Pancreas (tissue), 10 donors: Measurements from ENCODE around the gene ZNF536. TPM values are rescaled to one million over a fixed set of nuclear protein-coding genes. Genes with fewer than 3 reads are reported as not detected.

ENCODE experiments used
- ATAC-seq, 4 donors: fragments of 200-7000 bp; cut with Tn5 transposase; one replicate each; pipeline versions ENCODE4 v1.8.0 to v1.9.1; 2020; ENCODE audit warnings: mild to moderate bottlenecking in 4 of 4, moderate library complexity in 4 of 4
- DNase-seq, 6 donors: peaks; one replicate each; pipeline ENCODE4 v3.0.0-alpha.2; 2020
- FAIRE-seq: peaks from 2 replicates; lab custom pipeline; 2012; peaks lifted over from hg19 to GRCh38; lab: Jason Lieb, UNC
- H3K27ac ChIP-seq, 4 donors: fragments of 200-600 bp; sonication (generic); 1 replicate in 3 of 4; 2 replicates in 1 of 4; pipeline versions ENCODE4 v1.5.0 to v1.8.0; 2020
- H3K27me3 ChIP-seq, 4 donors: fragments of 200-600 bp; one replicate each; pipeline ENCODE4 v1.8.0; 2021
- H3K36me3 ChIP-seq, 3 donors: fragments of 200-600 bp; sonication (generic) in 1 of 3; one replicate each; pipeline versions ENCODE4 v1.5.0 to v1.8.0; 2020 to 2021
- H3K4me1 ChIP-seq, 3 donors: fragments of 200-600 bp; one replicate each; pipeline ENCODE4 v1.8.0; 2021
- H3K4me3 ChIP-seq, 4 donors: fragments of 200-600 bp; sonication (generic) in 2 of 4; one replicate each; pipeline versions ENCODE4 v1.5.0 to v1.8.0; 2020 to 2021
- H3K9me3 ChIP-seq, 4 donors: fragments of 200-600 bp; one replicate each; pipeline ENCODE4 v1.8.0; 2021
- CTCF ChIP-seq, 4 donors: fragments of 200-600 bp; sonication (generic) in 3 of 4; IDR thresholded peaks; one replicate each; pipeline versions ENCODE4 v1.5.0 to v1.8.0; 2021; ENCODE audit warnings: antibody characterized with exemption in 4 of 4
- WGBS, 2 donors: extraction: QIAGEN DNeasy Blood & Tissue Kit; methylation state at CpG; one replicate each; pipeline ENCODE4 v1.1.7; 2013; 5-methylcytosine and 5-hydroxymethylcytosine counted together
- intact Hi-C, 3 donors: fragments of 100-400 bp; cut with DNase I; formaldehyde crosslinking; loops; one replicate each; pipeline versions ENCODE4 v1.11.1 to v1.14.2; 2022
- polyA plus RNA-seq, 2 donors: library from polyadenylated mRNA; stranded (reverse); fragments of 200-250 nt; gene quantifications; one replicate each; pipeline ENCODE4 v1.2.3, GENCODE V29; 2013
- total RNA-seq, 6 donors: library from RNA; stranded (reverse); fragmentation: NEBNext Ultra II Directional in 4 of 6; extraction: Animal tissue kit (Norgen Biotek cat#: 25700) in 4 of 6; gene quantifications; one replicate each; pipeline versions ENCODE4 v1.2.1 to v1.2.4, GENCODE V29; 2021 to 2023
- donor health status: healthy with polysubstance abuse.
- donor health status: DM: no; HTN: no; CAD: no; lungs with moderate emphysema.
- donor health status: DM: no; HTN: no; CAD: no.
- donor health status: control.
- donor health status: control.
- donor health status: Bipolar disorder and iron deficiency.
- donor health status: DM: yes; HTN: yes; CAD: no.
- donor health status: DM: no; HTN: no; CAD: no.
- donor health status: DM: no; HTN: no; CAD: no.
- donor health status: DM: yes; HTN: yes; CAD: no.

Gene ZNF536
- total and polyA plus RNA-seq, 8 donors = 0.06 to 1.7 (median 0.13) TPM

GRCh38 chr19:30547246-30547645 is 175.1 kb downstream of the ZNF536 start:
- no peak for ATAC-seq
- H3K9me3 ChIP-seq = no peaks in the 10 kb centered on the region
- no peak for DNase-seq
- peaks cover 0 to 4% (median 3%) of the 10 kb centered on the region in 3 donors for H3K4me1 ChIP-seq
- FAIRE-seq = no peak
- no peak for TF ChIP-seq CTCF (IDR thresholded peaks at IDR 0.05)
- no peaks in the 10 kb centered on the region for H3K27me3 ChIP-seq
- WGBS, 2 donors = 31 to 33% methylated on average over 2 of the region's 2 CpGs
- no peak overlapping the region for H3K4me3 ChIP-seq
- H3K27ac ChIP-seq = no peak overlapping the region
- no peaks in the 10 kb centered on the region for H3K36me3 ChIP-seq
- intact Hi-C loops = no loop called here

GRCh38 chr19:30549151-30549550 is 177.0 kb downstream of the ZNF536 start:
- WGBS, 2 donors = 72 to 84% methylated on average over 13 of the region's 13 CpGs
- no peak for TF ChIP-seq CTCF (IDR thresholded peaks at IDR 0.05)

GRCh38 chr19:30551271-30551670 is 179.1 kb downstream of the ZNF536 start:
- peaks cover 0 to 4% (median 3%) of the 10 kb centered on the region in 3 donors for H3K4me1 ChIP-seq
- 57 to 59% methylated on average over 11 of the region's 11 CpGs for WGBS, 2 donors
- no peaks in the 10 kb centered on the region for H3K27me3 ChIP-seq
- no peak for DNase-seq
- H3K4me3 ChIP-seq = no peak overlapping the region
- no peaks in the 10 kb centered on the region for H3K36me3 ChIP-seq
- H3K9me3 ChIP-seq = no peaks in the 10 kb centered on the region
- ATAC-seq = no peak
- FAIRE-seq = no peak
- no peak overlapping the region for H3K27ac ChIP-seq
- intact Hi-C loops = no loop called here
- TF ChIP-seq CTCF (IDR thresholded peaks at IDR 0.05) = no peak

More at GRCh38 chr19:30549151-30549550, 177.0 kb downstream of the ZNF536 start:
- intact Hi-C loops = no loop called here
- no peak for DNase-seq
- H3K27me3 ChIP-seq = no peaks in the 10 kb centered on the region
- H3K4me3 ChIP-seq = no peak overlapping the region
- no peak overlapping the region for H3K27ac ChIP-seq
- peaks cover 0 to 4% (median 3%) of the 10 kb centered on the region in 3 donors for H3K4me1 ChIP-seq
- FAIRE-seq = no peak
- no peaks in the 10 kb centered on the region for H3K9me3 ChIP-seq
- H3K36me3 ChIP-seq = no peaks in the 10 kb centered on the region
- no peak for ATAC-seq

DNA sequence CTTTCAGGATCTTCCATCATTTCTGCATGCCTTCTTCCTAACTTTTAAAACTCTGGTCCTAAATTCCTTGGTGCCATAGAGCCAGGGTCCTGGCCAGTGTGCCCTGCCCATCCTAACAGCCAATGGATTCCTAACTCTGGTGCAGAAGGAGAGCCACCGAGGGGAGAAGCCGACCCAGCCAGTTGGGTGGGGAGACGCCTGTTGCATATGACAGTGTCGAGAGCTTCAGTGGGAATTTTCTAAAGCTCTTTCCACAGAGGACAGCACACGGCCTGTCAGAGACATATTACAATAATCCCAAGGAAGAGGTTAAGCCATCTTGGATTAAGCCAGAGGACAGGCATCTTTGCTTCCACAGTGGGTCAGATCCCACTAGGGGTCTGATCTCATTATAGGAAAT is 180.4 kb downstream of the ZNF536 start:
- ATAC-seq (no peak), FAIRE-seq (no peak), DNase-seq (no peak)
- WGBS, 2 donors = 70 to 88% methylated on average over 5 of the region's 5 CpGs
- intact Hi-C loops = no loop called here
- H3K27me3 ChIP-seq = peaks cover 0 to 2% (median 0%) of the 10 kb centered on the region in 4 donors
- no peaks in the 10 kb centered on the region for H3K9me3 ChIP-seq
- H3K36me3 ChIP-seq = no peaks in the 10 kb centered on the region
- TF ChIP-seq CTCF (IDR thresholded peaks at IDR 0.05) = no peak
- no peak overlapping the region for H3K4me3 ChIP-seq
- H3K4me1 ChIP-seq = no peaks in the 10 kb centered on the region
- no peak overlapping the region for H3K27ac ChIP-seq

GRCh38 chr19:30555075-30555790 is 183.0 kb downstream of the ZNF536 start:
- DNase-seq (no peak), FAIRE-seq (no peak), ATAC-seq (no peak)
- 62 to 68% methylated on average over 12 of the region's 12 CpGs for WGBS, 2 donors
- no peak overlapping the region for H3K4me3 ChIP-seq
- intact Hi-C loops = no loop called here
- no peaks in the 10 kb centered on the region for H3K4me1 ChIP-seq
- no peak for TF ChIP-seq CTCF (IDR thresholded peaks at IDR 0.05)
- no peaks in the 10 kb centered on the region for H3K36me3 ChIP-seq
- peaks cover 0 to 3% (median 0%) of the 10 kb centered on the region in 4 donors for H3K27me3 ChIP-seq
- H3K9me3 ChIP-seq = no peaks in the 10 kb centered on the region
- H3K27ac ChIP-seq = no peak overlapping the region
